ENCODE data around the gene CRYBB2. TPM values are rescaled to one million over a fixed set of nuclear protein-coding genes. Genes with fewer than 3 reads are reported as not detected.
"Not testable (repeated sequence)": the region's sequence is repeated elsewhere in the genome, so short reads cannot be mapped to it uniquely, and the experiment has no call there.

The CRYBB2 gene
- total and polyA plus RNA-seq, 2 donors, result 0.68 TPM; not detected in 1

DNA sequence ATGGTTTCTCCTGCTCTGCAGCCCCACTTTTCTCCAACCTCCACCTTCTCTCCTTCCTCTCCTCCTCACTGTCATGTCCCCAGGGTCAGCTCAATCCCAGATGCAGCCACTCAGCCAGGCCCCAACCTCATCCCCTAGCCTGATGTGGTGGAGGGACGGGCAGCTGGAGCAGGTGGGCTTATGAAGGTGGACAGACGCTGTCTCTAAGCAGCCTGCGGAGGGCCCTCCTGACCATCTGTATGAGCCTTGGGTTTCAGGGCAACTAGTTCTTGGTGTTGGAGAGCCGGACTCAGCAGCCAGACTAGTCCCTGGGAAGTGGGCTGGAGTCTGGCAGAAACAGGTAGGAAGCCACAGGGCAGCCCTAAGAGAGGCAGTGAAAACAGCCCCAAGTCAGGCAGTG is 18.1 kb downstream of the CRYBB2 start:
- Histone ChIP-seq H3K4me1 (ENCODE audit: control insufficient read depth in 2 of 2, insufficient read depth in 2 of 2, low read length in 2 of 2) (no peaks in the 10 kb centered on the region), H3K4me3 (ENCODE audit: low read length in 2 of 2) (no peak overlapping the region), H3K27me3 (ENCODE audit: control insufficient read depth in 2 of 2, insufficient read depth in 1 of 2, low read length in 1 of 2) (peaks cover 0 to 19% of the 10 kb centered on the region in 2 donors), H3K27ac (ENCODE audit: low read depth in 1 of 2, low read length in 1 of 2) (no peak overlapping the region), H3K36me3 (ENCODE audit: control insufficient read depth in 2 of 2, insufficient read depth in 2 of 2, low read length in 1 of 2) (no peaks in the 10 kb centered on the region), H3K9me3 (ENCODE audit: control insufficient read depth in 2 of 2, insufficient read depth in 1 of 2, low read length in 1 of 2) (no peaks in the 10 kb centered on the region)
- WGBS, result 93% methylated on average over 4 of the region's 4 CpGs
- DNase-seq (ENCODE audit: low read depth in 6 of 9, low spot score in 9 of 9), result no peak

DNA sequence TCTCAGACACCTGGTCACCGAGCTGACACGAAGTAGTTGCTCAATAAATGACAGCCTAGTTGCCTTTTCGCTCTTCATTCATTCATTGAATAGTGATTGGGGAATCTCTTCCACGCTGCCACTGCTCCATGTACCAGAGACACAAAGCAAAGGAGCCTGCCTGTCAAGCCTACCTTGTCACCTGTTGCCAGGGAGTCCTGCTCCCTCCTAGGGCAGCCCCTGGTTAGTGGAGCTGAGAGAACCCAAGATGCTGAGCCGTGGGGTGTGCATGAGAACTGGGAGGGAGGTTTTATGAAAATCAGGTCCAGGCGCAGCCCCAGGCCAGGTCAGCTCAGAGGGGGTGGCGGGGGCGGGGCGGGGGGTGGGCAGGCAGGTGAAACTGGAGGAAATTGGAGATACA is 18.6 kb downstream of the CRYBB2 start:
- H3K27me3 ChIP-seq (ENCODE audit: control insufficient read depth in 2 of 2, insufficient read depth in 1 of 2, low read length in 1 of 2), result peaks cover 0 to 19% of the 10 kb centered on the region in 2 donors
- not testable (repeated sequence) for H3K27ac ChIP-seq (ENCODE audit: low read depth in 1 of 2, low read length in 1 of 2); H3K36me3 ChIP-seq (ENCODE audit: control insufficient read depth in 2 of 2, insufficient read depth in 2 of 2, low read length in 1 of 2); H3K9me3 ChIP-seq (ENCODE audit: control insufficient read depth in 2 of 2, insufficient read depth in 1 of 2, low read length in 1 of 2); H3K4me1 ChIP-seq (ENCODE audit: control insufficient read depth in 2 of 2, insufficient read depth in 2 of 2, low read length in 2 of 2); H3K4me3 ChIP-seq (ENCODE audit: low read length in 2 of 2); DNase-seq (ENCODE audit: low read depth in 6 of 9, low spot score in 9 of 9)
- WGBS, result 76% methylated on average over 9 of the region's 9 CpGs

DNA sequence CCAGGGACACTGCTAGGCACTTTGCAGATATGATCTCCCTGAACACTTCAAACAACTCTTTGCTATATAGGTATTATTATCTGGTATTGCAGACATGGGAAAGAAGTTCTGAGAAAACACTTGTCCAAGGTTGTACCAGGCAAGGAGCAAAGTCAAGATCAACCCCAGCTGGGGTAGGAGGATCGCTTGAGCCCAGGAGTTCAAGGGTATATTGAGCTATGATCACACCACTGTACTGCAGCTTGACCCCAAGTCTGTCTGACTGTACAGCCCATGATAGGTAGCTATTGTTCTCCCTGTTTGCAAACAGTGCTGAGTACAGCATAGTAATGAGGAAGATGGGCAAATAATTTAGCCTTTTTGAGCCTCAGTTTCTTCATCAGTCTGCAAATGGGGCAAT is 35.7 kb downstream of the CRYBB2 start:
- not testable (repeated sequence) for H3K4me1 ChIP-seq (ENCODE audit: control insufficient read depth in 2 of 2, insufficient read depth in 2 of 2, low read length in 2 of 2); H3K4me3 ChIP-seq (ENCODE audit: low read length in 2 of 2); H3K9me3 ChIP-seq (ENCODE audit: control insufficient read depth in 2 of 2, insufficient read depth in 1 of 2, low read length in 1 of 2); H3K27ac ChIP-seq (ENCODE audit: low read depth in 1 of 2, low read length in 1 of 2); DNase-seq (ENCODE audit: low read depth in 6 of 9, low spot score in 9 of 9); H3K27me3 ChIP-seq (ENCODE audit: control insufficient read depth in 2 of 2, insufficient read depth in 1 of 2, low read length in 1 of 2); H3K36me3 ChIP-seq (ENCODE audit: control insufficient read depth in 2 of 2, insufficient read depth in 2 of 2, low read length in 1 of 2)
- WGBS, result 83% methylated on average over 1 of the region's 1 CpG

DNA sequence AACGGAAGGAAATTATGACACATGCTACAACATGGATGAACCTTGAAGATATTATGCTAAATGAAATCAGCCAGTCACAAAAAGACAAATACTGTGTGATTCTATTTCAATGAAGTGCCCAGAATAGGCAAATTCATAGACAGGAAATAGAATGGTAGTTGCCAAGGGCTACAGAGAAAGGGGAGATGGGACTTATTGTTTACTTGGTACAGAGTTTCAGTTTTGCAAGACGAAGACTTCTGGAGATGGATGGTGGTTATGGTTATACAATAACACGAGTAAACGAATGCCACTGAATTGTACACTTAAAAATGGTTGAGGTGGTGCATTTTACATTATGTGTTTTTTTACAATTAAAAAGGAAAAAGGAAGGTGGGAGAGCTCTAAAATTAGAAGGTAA is 48.1 kb downstream of the CRYBB2 start:
- H3K4me3 ChIP-seq (ENCODE audit: low read length in 2 of 2); H3K27ac ChIP-seq (ENCODE audit: low read depth in 1 of 2, low read length in 1 of 2); H3K36me3 ChIP-seq (ENCODE audit: control insufficient read depth in 2 of 2, insufficient read depth in 2 of 2, low read length in 1 of 2); DNase-seq (ENCODE audit: low read depth in 6 of 9, low spot score in 9 of 9); H3K27me3 ChIP-seq (ENCODE audit: control insufficient read depth in 2 of 2, insufficient read depth in 1 of 2, low read length in 1 of 2); H3K9me3 ChIP-seq (ENCODE audit: control insufficient read depth in 2 of 2, insufficient read depth in 1 of 2, low read length in 1 of 2); H3K4me1 ChIP-seq (ENCODE audit: control insufficient read depth in 2 of 2, insufficient read depth in 2 of 2, low read length in 2 of 2): not testable (repeated sequence)
- 86% methylated on average over 4 of the region's 4 CpGs for WGBS

DNA sequence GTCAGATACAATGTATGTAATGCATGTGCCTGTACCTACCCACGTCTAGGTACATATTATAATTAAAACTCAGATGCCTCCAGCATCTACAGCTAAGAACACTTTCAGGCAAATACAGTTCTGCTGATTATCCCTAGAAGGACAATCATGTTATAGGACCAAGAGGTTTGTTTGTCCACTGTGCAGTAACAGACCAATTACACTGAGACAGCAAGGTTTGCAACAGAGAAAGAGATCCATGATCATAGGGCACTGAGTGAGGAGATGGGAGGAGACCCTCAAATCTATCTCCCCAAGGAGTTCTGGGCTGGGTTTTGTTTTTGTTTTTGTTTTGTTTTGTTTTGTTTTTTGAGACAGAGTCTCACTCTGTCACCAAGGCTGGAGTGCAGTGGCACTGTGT is 49.5 kb downstream of the CRYBB2 start:
- WGBS, result 83% methylated on average over 1 of the region's 1 CpG
- not testable (repeated sequence) for DNase-seq (ENCODE audit: low read depth in 6 of 9, low spot score in 9 of 9); H3K27me3 ChIP-seq (ENCODE audit: control insufficient read depth in 2 of 2, insufficient read depth in 1 of 2, low read length in 1 of 2); H3K36me3 ChIP-seq (ENCODE audit: control insufficient read depth in 2 of 2, insufficient read depth in 2 of 2, low read length in 1 of 2); H3K4me3 ChIP-seq (ENCODE audit: low read length in 2 of 2); H3K27ac ChIP-seq (ENCODE audit: low read depth in 1 of 2, low read length in 1 of 2); H3K4me1 ChIP-seq (ENCODE audit: control insufficient read depth in 2 of 2, insufficient read depth in 2 of 2, low read length in 2 of 2); H3K9me3 ChIP-seq (ENCODE audit: control insufficient read depth in 2 of 2, insufficient read depth in 1 of 2, low read length in 1 of 2)

DNA sequence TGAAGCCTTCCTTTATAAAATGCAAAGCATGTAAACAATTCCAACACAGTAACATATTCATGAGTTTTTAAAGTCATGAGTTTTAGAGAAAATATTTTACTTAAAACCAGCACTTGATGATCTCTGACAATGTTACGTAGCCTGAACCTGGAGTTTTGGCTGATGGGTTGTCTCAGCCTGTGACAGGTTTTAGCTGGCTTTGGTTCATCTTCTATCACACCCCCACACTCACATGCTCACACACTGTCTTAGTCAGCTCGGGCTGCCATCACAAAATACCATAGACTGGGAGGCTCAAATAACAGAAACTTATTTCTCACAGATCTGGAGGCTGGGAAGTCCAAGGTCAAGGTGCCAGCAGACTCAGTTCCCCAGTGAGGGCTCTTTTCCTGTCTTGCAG is 50.6 kb downstream of the CRYBB2 start:
- not testable (repeated sequence) for H3K27ac ChIP-seq (ENCODE audit: low read depth in 1 of 2, low read length in 1 of 2); H3K4me1 ChIP-seq (ENCODE audit: control insufficient read depth in 2 of 2, insufficient read depth in 2 of 2, low read length in 2 of 2); H3K9me3 ChIP-seq (ENCODE audit: control insufficient read depth in 2 of 2, insufficient read depth in 1 of 2, low read length in 1 of 2); H3K27me3 ChIP-seq (ENCODE audit: control insufficient read depth in 2 of 2, insufficient read depth in 1 of 2, low read length in 1 of 2); DNase-seq (ENCODE audit: low read depth in 6 of 9, low spot score in 9 of 9); H3K36me3 ChIP-seq (ENCODE audit: control insufficient read depth in 2 of 2, insufficient read depth in 2 of 2, low read length in 1 of 2); H3K4me3 ChIP-seq (ENCODE audit: low read length in 2 of 2)
- WGBS, result 46% methylated on average over 2 of the region's 2 CpGs

DNA sequence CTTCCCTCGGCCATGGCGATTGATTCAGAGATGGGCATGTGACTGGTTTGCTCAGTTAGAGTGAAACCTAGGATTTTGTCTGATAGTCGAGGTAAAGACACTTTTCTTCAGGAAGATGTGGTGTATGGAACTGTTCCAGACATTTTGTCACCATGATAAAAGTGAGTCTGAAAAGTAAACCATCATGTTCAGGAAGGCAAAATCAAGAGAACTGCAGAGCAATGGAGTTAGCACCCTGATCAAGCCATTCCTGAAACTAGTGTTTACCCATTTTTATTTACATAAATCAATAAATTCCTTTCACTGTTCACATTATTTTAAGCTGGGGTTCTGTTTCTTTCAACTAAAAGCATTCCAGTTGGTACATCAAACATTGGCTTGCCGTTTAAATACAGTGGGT is 53.8 kb downstream of the CRYBB2 start:
- not testable (repeated sequence) for H3K27ac ChIP-seq (ENCODE audit: low read depth in 1 of 2, low read length in 1 of 2); H3K9me3 ChIP-seq (ENCODE audit: control insufficient read depth in 2 of 2, insufficient read depth in 1 of 2, low read length in 1 of 2); H3K4me3 ChIP-seq (ENCODE audit: low read length in 2 of 2); H3K36me3 ChIP-seq (ENCODE audit: control insufficient read depth in 2 of 2, insufficient read depth in 2 of 2, low read length in 1 of 2); H3K27me3 ChIP-seq (ENCODE audit: control insufficient read depth in 2 of 2, insufficient read depth in 1 of 2, low read length in 1 of 2); H3K4me1 ChIP-seq (ENCODE audit: control insufficient read depth in 2 of 2, insufficient read depth in 2 of 2, low read length in 2 of 2); DNase-seq (ENCODE audit: low read depth in 6 of 9, low spot score in 9 of 9)
- WGBS, result 87% methylated on average over 4 of the region's 4 CpGs

DNA sequence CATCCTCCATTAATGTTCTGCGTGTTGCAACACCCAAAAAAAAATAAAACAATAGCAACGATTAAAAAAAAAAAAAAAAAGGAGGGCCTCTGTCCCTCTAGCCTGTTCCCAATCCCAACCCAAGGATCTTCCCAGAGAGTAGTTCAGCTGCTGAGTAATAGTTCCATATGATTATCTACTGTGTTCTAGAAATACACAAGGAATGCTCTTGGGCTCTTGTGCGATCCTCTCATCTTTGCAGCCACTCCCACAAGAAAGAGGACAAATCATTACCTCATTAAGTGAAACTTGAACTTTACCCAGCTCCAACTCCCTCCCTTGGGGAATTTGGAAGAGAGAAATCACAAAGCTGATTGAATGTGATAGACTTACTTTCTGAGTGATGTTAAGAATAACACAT is 54.5 kb downstream of the CRYBB2 start:
- H3K27me3 ChIP-seq (ENCODE audit: control insufficient read depth in 2 of 2, insufficient read depth in 1 of 2, low read length in 1 of 2); H3K4me1 ChIP-seq (ENCODE audit: control insufficient read depth in 2 of 2, insufficient read depth in 2 of 2, low read length in 2 of 2); H3K36me3 ChIP-seq (ENCODE audit: control insufficient read depth in 2 of 2, insufficient read depth in 2 of 2, low read length in 1 of 2); H3K9me3 ChIP-seq (ENCODE audit: control insufficient read depth in 2 of 2, insufficient read depth in 1 of 2, low read length in 1 of 2); H3K27ac ChIP-seq (ENCODE audit: low read depth in 1 of 2, low read length in 1 of 2); H3K4me3 ChIP-seq (ENCODE audit: low read length in 2 of 2); DNase-seq (ENCODE audit: low read depth in 6 of 9, low spot score in 9 of 9): not testable (repeated sequence)
- whole genome bisulfite sequencing, result 95% methylated on average over 3 of the region's 3 CpGs

DNA sequence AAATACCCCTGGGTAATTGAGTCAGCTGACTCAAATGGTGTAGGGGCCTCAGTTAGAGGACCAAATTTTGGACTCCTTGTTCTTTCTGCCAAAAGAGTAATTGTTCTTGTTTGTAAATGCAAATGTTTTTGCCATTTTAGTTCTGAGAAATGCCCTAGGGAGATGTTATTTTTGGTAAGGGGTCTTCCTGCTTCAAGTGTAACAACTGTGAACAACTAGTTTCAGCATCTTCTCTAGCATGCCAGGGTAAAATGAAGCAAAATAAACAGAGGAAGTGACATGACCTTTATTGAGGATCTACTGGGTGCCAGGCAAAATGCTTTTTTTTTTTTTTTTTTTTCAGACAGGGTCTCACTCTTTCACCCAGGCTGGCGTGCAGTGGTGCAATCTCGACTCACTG is 60.7 kb downstream of the CRYBB2 start:
- peaks cover 36 to 47% of the 10 kb centered on the region in 2 donors for H3K27me3 ChIP-seq (ENCODE audit: control insufficient read depth in 2 of 2, insufficient read depth in 1 of 2, low read length in 1 of 2)
- WGBS, result 82% methylated on average over 2 of the region's 2 CpGs
- H3K9me3 ChIP-seq (ENCODE audit: control insufficient read depth in 2 of 2, insufficient read depth in 1 of 2, low read length in 1 of 2); H3K27ac ChIP-seq (ENCODE audit: low read depth in 1 of 2, low read length in 1 of 2); H3K4me3 ChIP-seq (ENCODE audit: low read length in 2 of 2); H3K36me3 ChIP-seq (ENCODE audit: control insufficient read depth in 2 of 2, insufficient read depth in 2 of 2, low read length in 1 of 2); H3K4me1 ChIP-seq (ENCODE audit: control insufficient read depth in 2 of 2, insufficient read depth in 2 of 2, low read length in 2 of 2): not testable (repeated sequence)
- DNase-seq (ENCODE audit: low read depth in 6 of 9, low spot score in 9 of 9), result peak in 1 of 9 donors; percentile 15
